Activated CD4-positive, alpha-beta T cell treated with anti-CD3 and anti-CD28 coated beads, Interleukin-10, Interleukin-2, amounts not matched to agents 100 ng/mL and 50 ng/mL, durations not matched to agents 16 hours and 8 hours (primary cell): ENCODE results near the gene SBSN.

Experiments used
- DNase-seq: peaks from one replicate; pipeline ENCODE4 v3.0.0-alpha.2; 2020

Gene SBSN

DNA sequence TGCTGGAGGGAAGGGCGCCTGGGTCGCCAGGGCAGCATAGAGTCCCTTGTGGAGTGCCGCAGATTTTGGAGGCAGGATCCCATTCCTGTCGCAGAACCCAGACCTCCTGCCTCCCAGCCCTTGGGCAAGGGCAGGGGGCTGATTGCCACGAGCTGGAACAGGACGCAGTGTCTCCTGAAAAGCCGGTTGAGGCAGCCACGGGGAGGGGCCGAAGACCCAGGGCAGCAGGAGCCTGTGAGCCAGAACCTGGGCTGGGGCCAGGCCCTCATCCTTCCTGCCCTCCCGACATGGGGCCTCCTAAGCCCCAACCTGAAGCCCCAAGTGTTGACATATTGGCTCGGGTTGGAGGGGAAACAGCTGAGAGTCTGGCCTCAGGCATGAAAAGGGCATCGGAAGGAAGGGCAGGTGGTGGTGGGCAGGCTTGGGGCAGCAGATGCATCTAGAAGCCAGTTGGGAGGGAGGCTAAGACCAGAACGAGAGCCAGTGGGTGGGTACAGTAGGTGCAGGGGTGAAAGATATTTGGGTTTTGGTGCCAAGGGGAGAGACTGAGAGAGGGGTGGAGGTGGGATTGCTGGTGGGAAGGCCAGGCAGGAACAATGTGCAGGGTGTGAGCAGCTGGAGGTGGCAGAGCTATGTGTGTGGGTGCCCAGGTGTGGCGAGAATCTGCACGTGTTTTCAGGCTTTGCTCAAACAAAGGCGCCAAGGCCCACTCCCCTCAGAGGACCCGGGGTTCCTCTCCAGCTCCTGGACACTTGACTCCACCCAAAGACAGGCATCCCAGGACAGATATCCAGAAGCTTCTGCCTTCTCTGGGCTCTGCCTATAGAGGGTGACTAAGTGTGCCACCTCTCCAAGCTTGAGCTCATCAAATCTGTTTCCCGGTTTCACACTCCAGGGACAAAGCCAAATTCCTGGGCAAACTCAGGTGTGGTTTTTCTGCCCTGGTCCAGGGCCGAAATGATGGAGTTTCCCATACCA lies 1.4 kb upstream of the SBSN start:
- no peak for DNase-seq

DNA sequence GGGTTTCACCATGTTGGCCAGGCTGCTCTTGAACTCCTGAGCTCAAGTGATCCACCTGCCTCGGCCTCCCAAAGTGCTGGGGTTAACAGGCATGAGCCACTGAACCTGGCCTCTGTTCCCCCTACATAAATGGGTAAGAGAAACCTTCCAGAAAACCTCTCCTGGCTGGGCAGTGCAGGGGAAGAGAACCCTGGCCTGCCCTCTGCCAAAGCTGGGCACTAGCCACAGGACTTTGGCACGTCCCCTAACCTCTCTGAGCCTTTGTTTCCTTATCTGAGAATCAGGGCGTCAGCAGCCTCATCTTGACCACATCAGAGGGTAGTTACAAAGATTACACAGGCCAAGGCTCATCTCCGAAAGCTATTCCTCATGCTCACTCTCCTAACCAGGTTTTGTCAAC lies 2.2 kb downstream of the SBSN start:
- DNase-seq = no peak

DNA sequence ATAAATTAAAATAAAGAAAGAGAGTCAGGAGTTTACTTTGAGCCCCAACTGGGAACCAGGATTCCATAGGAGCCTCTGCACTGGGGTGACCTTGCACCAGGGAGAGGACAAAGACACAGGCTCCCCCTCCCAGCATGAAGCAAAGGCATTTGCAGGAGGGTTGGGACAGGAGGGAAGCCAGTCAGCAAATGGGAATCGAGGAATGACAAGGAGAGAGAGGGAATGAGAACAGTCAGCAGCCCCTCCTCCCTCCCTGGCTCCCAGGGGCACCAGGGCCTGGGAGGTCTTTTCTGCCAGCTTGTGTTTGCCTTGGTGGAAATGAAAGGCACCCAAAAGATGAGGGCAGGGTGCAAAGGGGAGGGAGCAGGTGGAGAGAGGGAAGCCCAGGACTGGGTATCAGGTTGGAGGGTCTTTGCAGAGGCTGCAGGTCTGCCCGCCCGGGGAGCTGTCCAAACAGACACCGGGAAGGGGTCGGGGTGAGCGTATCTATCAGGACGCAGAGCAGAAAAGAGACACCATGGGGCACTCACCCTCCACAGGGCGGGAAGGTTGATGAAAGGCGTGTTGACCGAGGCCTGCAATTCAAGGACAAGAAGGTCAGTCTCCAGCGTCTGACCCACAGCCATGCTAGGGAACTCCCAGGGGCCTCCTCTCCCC lies 3.8 kb downstream of the SBSN start:
- no peak for DNase-seq

- DNase-seq = no peak
Observed at GRCh38 chr19:35522745-35523327, 5.3 kb downstream of the SBSN start.

GRCh38 chr19:35521124-35521743 lies 6.9 kb downstream of the SBSN start:
- DNase-seq = no peak

DNA sequence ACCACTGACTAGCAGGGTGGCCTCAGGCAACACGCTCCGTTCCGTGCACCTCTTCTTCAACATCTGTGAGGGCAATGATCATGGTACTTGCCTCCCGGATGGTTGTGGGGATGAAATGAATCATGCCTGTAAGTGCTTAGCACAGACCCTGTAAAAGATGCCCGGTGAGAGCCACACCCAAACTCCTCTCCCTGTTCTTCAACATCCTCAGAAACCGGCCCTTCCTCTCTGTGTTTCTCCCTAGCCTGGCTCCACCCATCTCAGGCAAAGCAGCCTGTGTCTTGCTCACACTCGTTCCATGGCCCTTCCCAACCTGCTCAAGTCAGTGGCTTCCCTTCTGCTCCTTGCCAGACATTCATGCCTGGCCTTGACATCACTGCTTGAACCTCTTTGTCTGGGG lies 8.8 kb downstream of the SBSN start:
- no peak for DNase-seq

GRCh38 chr19:35518313-35518712 lies 9.8 kb downstream of the SBSN start:
- no peak for DNase-seq

GRCh38 chr19:35517342-35517741 lies 10.8 kb downstream of the SBSN start:
- no peak for DNase-seq

DNA sequence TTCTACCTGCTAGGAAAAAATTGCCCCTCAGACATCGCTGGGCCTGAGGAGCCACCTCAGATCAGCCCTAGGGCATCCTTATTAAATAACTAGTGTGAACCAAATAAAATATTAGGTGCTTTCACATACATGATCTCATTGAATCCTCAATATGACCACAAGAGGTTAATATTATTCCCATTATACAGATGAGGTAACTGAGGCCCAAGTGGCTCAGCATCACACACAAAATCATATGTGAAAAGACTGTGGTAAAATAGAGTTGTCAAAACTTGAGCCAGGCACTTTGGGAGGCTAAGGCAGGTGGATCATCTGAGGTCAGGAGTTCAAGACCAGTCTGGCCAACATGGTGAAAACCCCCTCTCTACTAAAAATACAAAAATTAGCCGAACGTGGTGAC lies 11.8 kb downstream of the SBSN start:
- no peak for DNase-seq

- no peak for DNase-seq
Observed at GRCh38 chr19:35514282-35514809, 13.8 kb downstream of the SBSN start.

DNA sequence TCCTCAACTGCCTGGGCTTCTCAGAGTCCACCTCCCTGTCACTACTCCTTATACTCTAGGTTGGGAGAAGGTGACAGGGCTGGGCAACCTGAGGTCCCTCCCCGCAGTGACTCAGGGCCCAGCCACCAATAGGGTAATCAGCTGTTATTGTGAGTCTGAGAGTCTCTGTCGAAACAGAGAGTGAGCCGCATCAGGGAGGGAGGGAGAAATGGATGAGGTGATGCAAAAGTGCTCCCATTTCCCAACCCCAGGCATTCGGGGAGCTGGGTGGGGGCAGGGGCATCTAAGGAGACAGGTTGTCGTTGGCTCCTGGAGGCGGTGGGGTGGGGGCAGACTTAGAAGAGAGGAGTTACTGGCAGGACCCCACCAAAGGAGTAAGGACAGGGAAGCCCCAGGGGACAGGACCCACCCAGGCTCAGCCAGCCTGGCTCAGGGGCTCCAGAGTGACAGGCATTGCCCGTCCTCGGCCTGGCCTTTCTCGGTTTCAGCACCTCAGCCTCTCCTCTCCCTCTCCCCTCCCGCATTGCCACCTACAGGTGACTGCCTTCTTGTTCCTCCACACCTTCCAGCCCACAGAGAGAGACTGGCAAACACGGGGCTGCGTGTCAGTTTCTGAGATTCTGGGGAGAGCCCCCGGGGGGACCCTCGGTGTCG lies 14.4 kb downstream of the SBSN start, which contains the start of gene DMKN:
TSS of gene DMKN (minus strand) at position 22 of the 654 bp plus-strand sequence. CDS start 174 bp downstream, outside the sequence.
- DNase-seq = no peak

- DNase-seq = no peak
Observed at GRCh38 chr19:35512831-35513627, 15.1 kb downstream of the SBSN start.

DNA sequence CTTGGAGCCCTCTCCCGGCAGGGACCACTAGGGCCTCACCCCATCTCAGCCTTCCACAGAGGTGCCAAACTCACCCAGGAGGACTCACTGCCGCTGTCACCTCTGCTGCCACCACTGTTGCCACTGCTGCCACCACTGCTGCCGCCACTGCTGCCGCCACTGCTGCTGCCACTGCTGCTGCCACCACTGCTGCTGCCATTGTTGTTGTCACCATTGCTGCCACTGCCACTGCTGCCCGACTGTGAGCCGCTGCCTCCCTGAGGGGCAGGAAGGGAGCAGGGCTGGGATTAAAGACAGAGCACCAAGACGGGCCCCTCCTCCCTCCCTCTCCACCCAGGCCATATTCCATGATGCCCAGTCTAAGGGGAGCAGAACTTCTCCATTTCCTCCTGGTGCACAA lies 16.8 kb downstream of the SBSN start:
- no peak for DNase-seq

DNA sequence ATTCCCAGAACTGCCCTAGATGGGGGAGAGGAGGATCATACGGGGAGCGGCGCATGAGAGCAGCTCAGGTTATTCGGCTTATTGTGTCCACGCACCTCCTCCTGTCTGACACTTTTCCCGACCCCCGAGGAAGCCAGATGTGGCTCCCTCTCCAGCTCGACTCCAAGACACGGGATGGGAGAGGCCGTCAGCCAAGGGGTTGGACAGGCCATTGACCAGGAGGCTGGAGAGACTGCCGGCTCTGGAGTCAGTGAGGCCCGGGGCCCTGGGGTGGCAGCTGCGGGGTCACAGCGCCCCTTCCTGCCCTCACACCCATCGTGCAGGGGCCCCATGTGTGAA lies 17.5 kb downstream of the SBSN start:
- DNase-seq = no peak

GRCh38 chr19:35509861-35510625 lies 18.1 kb downstream of the SBSN start:
- DNase-seq = peak; percentile 70

DNA sequence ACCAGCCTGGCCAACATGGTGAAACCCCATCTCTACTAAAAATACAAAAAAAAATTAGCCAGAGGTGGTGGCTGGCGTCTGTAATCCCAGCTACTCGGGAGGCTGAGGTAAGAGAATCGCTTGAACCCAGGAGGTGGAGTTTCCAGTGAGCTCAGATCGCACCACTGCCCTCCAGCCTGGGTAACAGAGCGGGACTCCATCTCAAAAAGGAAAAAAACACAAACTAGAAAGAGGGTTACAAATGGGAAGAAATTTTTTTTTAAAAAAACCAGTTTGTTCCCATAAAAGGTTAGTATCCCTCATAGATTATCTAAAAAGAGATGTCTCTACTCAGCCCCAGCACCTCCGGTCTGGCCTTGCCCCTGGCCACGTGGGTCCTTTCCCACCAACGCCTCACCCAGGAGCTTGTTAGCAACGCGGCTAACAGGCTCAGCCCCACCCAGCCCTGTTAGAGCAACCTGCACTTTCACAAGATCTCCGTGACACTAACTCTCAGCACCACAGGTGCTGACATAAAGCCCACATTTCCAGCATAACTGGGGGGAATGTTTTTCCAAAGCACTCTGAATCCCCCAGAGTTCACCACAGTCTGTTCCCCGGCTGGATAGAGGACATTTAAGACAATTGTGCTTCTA lies 19.0 kb downstream of the SBSN start:
- peak; percentile 9 for DNase-seq

- DNase-seq = no peak
Observed at GRCh38 chr19:35508129-35508528, 20.0 kb downstream of the SBSN start.

DNA sequence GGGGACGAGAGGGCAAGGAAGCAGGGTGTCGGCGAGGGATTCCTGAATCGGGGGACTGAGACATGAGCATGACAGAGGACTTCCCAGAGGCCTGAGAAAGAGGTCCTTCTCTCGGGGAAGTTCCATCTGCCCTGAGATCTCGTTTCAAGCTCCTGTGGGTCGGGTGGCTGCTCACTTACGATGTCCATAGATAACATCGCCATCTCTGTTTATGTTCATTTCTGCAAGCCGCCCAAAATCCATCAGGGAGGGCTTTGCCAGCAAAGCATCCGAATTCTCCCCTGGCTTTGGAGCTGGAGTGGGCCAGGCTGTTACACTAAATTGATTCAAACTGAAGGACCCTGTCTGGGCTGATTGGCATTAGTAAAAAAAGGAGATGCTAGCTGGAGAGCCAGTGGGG lies 20.6 kb downstream of the SBSN start:
- DNase-seq = no peak

GRCh38 chr19:35506011-35506410 lies 22.1 kb downstream of the SBSN start:
- DNase-seq = no peak

- no peak for DNase-seq
Observed at GRCh38 chr19:35502751-35503150, 25.4 kb downstream of the SBSN start.
